Measurements from ENCODE around the gene SLC26A8.
"Not testable (repeated sequence)": the region's sequence is repeated elsewhere in the genome, so short reads cannot be mapped to it uniquely, and the experiment has no call there.

SLC26A8 gene

DNA sequence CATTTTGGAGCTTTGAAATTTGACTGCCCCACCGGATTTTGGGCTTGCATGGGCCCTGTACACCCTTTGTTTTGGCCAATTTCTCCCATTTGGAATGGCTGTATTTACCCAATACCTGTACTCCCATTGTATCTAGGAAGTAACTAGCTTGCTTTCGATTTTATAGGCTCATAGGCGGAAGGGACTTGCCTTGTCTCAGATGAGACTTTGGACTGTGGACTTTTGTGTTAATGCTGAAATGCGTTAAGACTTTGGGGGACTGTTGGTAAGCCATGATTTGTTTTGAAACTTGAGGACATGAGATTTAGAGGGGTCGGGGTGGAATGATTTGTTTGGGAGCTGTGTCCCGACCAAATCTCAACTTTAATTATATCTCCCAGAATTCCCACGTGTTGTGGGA is 83.3 kb downstream of the SLC26A8 start:
- not testable (repeated sequence) for DNase-seq (ENCODE audit: low spot score)

DNA sequence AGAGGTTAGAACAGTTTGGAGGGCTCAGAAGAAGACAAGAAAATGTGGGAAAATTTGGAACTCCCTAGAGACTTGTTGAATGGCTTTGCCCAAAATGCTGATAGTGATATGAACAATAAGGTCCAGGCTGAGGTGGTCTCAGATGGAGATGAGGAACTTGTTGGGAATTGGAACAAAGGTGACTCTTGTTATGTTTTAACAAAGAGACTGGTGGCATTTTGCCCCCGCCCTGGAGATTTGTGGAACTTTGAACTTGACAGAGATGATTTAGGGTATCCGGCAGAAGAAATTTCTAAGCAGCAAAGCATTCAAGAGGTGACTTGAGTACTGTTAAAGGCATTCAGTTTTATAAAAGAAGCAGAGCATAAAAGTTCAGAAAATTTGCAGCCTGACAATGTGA is 84.4 kb downstream of the SLC26A8 start:
- DNase-seq (ENCODE audit: low spot score): not testable (repeated sequence)

DNA sequence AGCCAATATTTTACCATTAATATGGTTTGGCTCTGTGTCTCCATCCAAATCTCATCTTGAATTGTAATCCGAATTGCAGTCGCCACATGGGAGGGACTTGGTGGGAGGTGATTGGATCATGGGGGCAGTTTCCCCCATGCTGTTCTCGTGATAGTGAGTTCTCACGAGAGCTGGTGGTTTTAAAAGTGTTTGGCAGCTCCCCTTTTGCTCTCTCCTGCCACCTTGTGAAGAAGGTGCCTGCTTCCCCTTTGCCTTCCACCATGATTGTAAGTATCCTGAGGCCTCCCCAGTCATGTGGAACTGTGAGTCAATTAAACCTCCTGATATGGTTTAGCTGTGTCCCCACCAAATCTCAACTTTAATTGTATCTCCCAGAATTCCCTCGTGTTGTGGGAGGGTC is 85.2 kb downstream of the SLC26A8 start:
- not testable (repeated sequence) for DNase-seq (ENCODE audit: low spot score)

DNA sequence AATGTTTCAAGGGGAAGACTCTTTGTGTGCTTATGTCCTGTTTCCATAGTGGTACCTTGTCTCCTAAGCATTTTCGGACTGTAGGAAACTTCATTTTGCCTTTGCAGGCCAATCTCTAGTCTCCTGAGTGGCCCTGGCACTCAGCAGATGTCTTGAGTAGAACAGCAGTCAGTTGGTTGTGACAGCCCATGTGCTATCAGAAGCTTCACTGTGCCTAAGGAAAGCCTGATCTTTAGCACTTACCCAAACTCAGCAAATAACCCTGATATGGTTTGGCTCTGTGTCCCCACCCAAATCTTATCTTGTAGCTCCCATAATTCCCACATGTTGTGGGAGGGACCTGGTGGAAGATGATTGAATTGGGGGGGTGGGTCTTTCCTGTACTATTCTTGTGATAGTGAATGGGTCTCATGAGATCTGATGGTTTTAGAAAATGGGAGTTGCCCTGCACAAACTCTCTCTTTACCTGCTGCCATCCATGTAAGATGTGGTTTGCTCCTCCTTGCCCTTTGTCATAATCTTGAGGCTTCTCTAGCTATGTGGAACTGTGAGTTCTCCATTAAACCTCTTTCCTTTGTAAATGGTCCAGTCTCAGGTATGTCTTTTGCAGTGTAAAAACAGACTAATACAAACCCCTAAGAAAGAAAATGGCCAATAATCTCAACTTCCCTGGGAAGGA is 87.6 kb downstream of the SLC26A8 start:
- DNase-seq (ENCODE audit: low spot score): no peak

DNA sequence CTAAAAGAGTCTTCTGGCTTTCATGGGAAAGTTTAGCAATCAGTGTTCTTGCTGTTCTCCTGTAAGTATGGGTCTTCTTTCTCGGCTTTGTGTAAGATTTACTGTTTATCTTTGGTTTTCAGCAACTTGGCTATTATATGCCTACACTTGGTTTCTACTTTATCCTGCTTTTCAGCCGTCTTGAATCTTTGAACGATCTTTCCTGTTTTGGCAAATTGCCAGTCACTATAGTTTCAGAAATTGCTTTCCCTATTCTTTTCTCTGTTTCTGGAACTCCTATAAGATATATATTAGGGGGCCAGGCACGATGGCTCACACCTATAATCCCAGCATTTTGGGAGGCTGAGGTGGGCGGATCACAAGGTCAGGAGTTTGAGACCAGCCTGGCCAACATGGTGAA is 89.0 kb downstream of the SLC26A8 start:
- no peak for DNase-seq (ENCODE audit: low spot score)

DNA sequence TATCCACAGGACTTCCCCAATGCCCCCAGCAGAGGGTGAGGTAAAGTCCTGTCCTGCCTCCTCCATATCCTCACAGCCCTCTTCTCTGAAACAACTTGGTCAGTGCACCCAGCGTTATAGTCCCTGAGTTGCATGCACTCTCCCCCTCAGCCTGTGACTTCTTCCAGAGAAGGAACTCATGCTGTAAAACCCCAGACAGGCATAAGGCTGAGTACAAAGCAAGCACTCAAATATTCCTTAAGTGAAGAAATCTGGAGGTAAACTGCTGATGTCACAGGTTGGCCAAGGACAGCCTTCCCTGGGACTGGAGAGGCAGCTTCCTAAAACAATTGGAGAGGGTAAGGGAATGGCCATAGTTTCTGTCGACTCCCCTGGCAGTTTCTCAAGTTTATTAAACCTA is 90.6 kb downstream of the SLC26A8 start:
- DNase-seq (ENCODE audit: low spot score): no peak

DNA sequence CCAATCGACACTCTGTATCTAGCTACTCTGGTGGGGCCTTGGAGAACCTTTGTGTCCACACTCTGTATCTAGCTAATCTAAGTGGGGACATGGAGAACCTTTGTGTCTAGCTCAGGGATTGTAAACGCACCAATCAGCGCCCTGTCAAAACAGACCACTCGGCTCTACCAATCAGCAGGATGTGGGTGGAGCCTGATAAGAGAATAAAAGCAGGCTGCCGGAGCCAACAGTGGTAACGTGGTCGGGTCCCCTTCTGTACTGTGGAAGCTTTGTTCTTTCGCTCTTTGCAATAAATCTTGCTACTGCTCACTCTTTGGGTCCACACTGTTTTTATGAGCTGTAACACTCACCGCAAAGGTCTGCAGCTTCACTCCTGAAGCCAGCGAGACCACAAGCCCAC is 92.6 kb downstream of the SLC26A8 start:
- not testable (repeated sequence) for DNase-seq (ENCODE audit: low spot score)

DNA sequence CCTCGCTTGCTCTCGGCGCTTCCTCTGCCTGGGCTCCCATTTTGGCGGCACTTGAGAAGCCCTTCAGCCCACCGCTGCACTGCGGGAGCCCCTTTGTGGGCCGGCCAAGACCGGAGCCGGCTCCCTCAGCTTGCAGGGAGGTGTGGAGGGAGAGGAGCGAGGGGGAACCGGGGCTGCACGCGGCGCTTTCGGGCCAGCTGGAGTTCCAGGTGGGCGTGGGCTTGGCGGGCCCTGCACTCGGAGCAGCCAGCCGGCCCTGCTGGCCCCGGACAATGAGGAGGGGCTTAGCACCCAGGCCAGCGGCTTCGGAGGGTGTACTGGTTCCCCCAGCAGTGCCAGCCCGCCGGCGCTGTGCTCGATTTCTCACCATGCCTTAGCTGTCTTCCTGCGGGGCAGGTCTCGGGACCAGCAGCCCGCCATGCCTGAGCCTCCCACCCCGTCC is 93.3 kb downstream of the SLC26A8 start:
- no peak for DNase-seq (ENCODE audit: low spot score)

DNA sequence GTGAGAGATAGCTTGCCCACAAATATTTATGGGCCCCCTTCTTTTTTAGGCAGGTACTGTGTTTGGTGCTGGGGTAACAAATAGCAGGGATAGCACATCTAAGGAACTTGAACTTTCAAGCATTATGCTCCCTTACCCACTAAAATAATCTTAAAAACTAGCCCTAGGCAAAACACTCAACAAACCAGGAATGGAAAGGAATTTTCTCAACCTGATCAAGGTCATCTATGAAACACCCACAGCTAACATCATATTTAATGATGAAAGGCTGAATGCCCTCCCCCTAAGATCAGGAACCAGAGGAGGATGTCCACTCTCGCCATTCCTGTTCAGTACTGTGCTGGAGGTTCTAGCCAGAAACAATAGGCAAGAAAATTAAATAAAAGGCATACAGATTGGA is 94.8 kb downstream of the SLC26A8 start:
- no peak for DNase-seq (ENCODE audit: low spot score)

DNA sequence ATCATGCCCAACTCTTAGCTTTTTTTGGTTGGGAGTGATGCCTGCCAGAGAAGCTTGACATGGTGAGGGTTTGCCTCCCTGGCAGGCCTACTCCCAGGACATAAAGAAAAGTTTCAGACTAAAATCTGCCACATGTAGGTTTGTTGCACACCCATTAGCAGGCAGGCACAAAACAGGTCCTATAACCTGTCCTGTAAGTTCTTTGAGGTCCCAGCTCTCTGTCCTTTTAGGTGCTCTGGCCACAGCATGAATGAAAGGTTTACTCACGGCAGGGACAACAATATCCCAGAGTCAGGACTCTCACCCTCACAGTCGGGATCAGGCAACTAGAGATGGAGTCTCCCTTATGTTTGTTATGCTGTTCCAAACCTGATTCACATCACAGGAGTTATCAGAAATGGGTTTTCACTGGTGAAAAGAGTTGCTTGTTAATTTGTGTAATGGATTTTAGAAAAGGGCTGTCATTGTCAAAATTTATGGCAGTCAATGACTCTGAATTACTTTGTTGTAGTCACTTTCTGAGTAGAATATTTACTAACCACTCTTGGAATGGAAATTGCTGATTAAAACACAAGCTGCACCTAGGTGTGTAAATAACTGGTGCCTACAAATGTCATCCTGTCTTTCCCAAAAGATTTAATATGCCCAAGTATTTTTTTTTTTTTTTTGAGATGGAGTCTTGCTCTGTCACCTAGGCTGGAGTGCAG is 97.8 kb downstream of the SLC26A8 start:
- DNase-seq (ENCODE audit: low spot score): no peak

DNA sequence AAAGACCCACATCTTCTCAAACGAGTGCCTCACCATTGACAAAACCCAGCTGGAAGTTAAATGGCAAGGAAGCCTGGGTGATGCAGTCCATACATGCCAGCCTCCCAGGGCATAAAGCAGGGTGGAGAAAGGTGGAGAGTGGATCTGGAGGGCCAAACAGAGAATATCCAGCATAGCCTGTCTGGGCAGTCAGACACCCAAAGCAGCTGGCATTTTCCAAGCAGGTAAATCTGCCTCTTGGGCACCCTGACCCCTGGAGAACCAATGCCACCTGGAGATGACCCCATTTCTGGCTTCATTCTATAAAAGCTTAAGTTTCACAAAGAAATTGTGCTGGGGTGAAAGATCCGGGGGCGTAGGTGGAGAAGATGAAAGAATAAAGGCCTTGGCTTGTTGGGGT is 98.5 kb downstream of the SLC26A8 start:
- DNase-seq (ENCODE audit: low spot score): no peak

DNA sequence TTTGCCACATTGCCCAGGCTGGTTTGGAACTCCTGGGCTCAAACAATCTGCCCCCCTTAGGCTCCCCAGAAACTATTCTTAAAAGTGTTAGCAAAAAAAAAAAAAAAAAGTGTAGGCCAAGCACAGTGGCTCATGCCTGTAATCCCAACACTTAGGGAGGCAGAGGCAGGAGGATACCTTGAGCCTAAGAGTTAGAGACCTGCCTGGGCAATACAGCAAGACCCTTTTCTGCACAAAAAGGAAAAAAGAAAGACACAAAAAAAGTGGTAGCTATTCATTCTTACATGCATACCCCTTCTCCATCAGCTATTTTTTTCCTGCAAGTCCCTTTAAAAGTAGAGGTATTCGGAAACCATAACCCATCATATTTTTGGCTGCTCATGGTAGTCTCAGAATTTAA is 100.3 kb downstream of the SLC26A8 start:
- DNase-seq (ENCODE audit: low spot score): no peak

DNA sequence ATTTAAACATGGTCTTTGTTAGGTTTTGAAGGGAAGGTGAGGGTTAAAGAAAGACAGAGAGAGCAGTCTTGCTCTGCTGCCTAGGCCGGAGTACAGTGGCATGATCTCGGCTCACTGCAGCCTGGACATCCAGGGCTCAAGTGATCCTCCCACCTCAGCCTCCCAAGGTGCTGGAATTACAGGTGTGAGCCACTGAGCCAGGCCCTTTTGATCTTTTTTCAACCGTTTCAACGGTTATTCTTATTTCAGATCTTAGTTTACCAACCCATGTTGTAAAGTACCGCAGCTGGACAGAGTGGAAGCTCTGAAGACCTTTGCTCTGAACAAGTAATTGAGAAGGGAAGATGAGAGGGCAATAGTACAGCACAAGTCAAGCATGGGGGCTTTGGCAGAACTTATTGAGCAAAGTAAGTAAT is 102.3 kb downstream of the SLC26A8 start:
- no peak for DNase-seq (ENCODE audit: low spot score)

DNA sequence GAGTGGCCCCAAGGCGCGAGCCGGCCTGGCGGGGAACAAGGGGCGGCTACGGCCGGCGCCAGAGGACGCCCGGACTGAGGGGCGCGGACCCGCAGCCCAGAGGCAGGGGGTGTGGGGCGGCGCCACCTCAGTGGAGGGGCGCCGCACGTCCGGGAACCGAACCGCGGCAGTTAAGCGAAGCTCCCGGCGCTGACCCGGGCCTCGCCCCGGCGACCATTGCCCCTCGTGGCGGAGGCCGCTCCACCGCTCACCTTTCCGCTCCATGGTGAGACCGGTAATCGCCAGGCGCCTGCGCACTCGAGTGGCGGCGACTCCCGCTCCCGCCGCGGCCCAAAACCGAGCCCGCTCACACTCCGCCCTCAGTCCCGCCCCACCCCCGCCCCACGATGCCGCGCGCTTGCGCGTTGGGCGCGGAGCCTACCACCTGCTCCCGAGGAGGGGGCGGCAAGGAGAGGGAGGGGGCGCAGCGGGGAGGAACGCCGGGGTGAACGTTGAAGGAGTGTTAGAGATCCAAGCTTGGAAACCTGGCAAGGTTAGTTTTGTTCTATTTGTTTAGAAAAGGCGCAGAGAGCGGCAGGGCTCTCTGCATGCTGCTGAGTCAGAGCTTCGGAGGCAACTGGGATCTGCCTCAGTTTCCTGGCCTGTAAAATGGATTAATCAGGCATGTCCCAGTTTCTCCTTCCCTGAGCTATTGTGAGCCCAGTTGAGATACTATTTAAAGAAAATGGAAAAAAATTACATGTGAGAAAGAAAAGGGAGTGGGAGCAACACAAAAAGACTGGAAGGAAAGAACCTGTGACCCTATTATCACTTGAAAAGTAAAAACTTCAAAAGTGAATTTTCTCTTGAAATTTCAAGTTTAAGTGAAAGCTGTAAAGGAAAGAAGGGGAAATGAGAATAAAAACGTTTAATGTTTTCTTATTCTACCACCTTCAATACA is 103.4 kb downstream of the SLC26A8 start, which contains the start of gene SRPK1:
Gene SRPK1 (minus strand): TSS at position 306 of the 940 bp plus-strand sequence. CDS start 42 bp downstream, at position 264.
- peak; percentile 87 for DNase-seq (ENCODE audit: low spot score)

DNA sequence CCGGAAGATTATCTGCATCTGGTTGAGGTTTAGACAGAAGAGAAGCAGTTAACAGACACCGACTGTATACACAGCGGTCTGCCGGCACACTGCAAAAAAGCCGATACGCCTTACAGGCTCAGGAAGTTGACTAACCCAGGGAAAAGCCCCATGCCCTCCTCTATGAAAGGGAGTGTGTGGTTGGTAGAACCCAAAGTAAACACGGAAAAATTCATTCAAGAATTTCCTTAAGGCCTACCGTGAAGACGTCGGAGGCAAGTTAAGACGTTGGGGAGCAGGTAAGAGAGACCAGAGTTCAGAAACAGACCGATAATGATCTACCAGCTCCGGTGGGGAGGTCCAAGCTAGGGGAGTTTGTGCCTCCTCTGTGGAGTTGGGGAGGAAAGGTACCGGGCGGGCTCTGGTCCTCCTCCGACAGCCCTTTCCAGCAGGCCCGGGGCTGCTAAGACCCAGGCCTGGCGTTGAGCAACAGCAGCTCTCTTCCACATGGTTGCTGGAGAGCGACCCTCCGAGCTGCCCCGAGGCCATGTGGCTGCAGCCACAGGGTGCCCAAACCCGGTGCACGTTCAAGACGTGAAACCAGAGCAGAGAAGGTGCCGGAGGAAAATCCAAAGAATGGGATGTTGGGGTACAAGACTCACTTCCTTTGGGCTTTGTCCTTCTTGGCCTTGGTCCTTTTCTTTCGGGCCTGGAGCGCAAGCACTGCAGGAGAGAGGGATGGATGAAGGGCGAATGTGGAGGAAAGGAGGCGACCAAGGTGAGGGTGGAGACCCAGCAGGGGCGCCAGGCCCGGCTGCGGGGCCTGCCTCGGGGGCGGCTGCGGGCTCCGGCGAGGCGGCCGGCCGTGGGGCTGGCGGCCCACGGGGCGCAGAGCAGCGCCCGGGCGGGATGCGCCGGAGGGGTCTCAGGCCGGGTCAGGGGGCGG is 104.4 kb downstream of the SLC26A8 start:
- peak; percentile 83 for DNase-seq (ENCODE audit: low spot score)

DNA sequence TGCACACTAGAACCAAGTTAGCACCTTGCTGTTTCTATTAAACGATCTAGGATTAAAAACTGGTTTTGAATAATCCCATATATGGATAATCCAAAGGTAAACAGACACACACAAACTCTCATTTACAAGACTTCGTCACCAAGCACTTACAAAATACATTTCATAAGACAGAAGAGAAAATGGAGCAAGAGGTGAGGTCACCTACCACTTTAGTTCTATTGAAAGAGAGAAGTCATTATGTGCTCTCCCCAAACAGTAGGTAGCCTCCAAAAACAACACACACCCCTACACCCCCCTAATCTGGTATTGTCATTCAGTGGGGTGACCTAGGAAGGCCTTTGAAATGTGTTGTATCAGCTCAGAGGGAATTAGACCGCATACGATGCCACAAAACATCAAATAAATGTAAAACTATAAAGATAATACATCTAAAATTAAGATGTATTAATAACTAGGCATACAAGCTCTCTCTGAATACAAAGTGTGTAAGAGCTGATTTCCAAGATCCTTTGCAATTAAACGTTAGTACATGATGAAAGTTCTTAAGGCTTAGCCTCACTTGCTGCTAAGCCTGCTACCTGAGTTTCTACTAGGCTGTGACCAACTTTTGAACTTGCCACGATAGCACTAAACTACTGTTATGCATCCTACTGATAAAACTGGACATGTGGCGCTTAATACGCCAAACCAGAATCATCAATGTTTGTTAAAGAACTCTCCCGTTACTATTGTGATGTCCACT is 105.2 kb downstream of the SLC26A8 start:
- peak; percentile 83 for DNase-seq (ENCODE audit: low spot score)

DNA sequence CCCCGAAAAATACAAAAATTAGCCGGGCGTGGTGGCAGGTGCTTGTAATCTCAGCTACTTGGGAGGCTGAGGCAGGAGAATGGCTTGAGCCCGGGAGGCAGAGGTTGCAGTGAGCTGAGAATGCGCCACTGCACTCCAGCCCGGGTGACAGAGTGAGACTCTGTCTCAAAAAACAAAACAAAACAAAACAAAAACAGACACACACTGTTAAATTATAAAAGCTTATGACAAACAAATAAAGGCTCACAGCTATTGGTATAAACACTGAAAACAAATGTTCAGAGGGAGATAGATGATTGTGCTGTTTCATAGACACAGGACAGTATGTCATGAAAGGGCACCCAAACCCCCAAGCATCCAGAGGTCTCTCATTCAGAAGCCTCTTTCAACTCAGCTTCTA is 107.5 kb downstream of the SLC26A8 start:
- not testable (repeated sequence) for DNase-seq (ENCODE audit: low spot score)

DNA sequence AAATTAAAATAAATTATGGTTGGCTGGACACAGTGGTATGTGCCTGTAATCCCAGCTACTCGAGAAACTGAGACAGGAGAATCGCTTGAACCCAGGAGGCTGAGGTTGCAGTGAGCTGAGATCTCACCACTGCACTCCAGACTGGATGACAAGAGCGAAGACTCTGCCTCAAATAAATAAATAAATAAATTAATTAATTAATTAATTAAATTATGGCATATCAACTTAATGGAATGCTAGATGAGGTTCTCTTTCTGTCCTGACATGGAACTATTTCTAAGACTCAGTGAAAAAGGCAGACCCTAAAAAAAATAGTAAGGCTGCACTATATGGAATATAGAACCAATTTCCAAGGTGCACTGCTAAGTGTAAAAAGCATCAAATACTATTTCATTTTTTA is 108.4 kb downstream of the SLC26A8 start:
- DNase-seq (ENCODE audit: low spot score): no peak

DNA sequence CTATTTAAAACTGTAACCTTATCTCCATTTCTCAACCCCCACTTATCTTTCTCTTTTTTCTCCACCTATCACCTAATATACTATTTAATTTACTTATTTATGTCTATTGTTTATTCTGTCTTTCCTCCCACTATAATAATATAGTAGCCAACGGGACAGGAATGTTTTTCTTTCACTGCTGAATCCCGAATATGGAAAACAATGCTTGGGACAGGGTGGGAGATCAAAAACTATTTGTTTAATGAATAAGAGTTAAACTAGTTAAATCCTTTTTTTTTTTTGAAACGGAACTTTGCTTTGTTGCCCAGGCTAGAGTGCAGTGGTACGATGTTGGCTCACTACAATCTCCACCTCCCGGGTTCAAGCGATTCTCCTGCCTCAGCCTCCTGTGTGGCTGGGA is 109.9 kb downstream of the SLC26A8 start:
- DNase-seq (ENCODE audit: low spot score): no peak

DNA sequence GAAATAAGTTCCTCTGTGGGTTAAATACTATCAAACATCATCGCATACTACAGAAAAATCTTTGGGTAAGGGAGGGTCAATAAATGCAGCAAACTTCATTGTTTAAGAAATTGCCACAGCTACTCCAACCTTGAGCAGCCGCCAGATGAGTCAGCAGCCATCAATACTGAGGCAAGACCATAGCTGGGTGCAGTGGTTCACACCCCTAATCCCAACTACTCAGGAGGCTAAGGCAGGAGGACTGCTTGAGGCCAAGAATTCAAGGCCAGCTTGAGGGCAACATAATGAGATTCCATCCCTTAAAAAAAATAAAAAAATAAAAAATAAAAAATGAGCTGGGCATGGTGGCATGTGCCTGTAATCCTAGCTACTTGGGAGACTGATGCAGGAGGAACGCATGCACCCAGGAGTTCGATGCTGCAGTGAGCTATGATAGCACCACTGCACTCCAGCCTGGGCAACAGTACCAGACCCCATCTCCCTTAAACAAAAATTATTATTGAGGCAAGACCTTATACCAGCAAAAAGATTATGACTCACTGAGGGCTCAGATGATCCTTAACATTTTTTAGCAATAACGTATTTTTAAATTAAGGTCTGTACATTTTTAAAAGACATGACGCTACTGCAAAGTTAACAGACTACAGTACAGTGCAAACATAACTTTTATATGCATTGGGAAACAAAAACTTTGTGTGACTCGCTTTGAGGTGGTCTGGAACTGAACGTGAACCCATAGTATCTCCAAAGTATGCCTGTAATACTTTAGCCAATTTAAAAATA is 112.4 kb downstream of the SLC26A8 start:
- no peak for DNase-seq (ENCODE audit: low spot score)

Data from RKO (cell line).